CD8-positive, alpha-beta memory T cell (primary cell): ENCODE results near the gene CNPY1. TPM values are rescaled to one million over a fixed set of nuclear protein-coding genes. Genes with fewer than 3 reads are reported as not detected.
A peak's percentile ranks its signal among the peaks of the same experiment; 100 is the strongest.
"Not testable (repeated sequence)": the region's sequence is repeated elsewhere in the genome, so short reads cannot be mapped to it uniquely, and the experiment has no call there.

ENCODE experiments used
- CTCF ChIA-PET: fragments of 350-600 bp; sonication (Branson Sonifier 250); formaldehyde crosslinking; loops from one replicate; lab custom pipeline; 2021; ENCODE audit warnings: antibody characterized with exemption; lab: Charles Lee
- POLR2A ChIA-PET: fragments of 350-600 bp; sonication (Branson Sonifier 250); formaldehyde crosslinking; loops from one replicate; lab custom pipeline; 2021; ENCODE audit warnings: antibody characterized with exemption; lab: Charles Lee
- DNase-seq, 5 donors: peaks; one replicate each; pipeline versions ENCODE4 v3.0.0 to v3.0.0-alpha.2; 2020 to 2022; ENCODE audit warnings: mixed read lengths in 1 of 5
- H3K27ac ChIP-seq: one replicate; pipeline ENCODE4 v1.7.0; 2013; ENCODE audit warnings: low read depth, mild to moderate bottlenecking, low read length, moderate library complexity
- H3K27me3 ChIP-seq: 2 replicates; pipeline ENCODE4 v1.7.0; 2013; ENCODE audit warnings: low read length, mild to moderate bottlenecking; ENCODE audit not compliant: insufficient read depth, poor library complexity, severe bottlenecking
- H3K36me3 ChIP-seq: 2 replicates; pipeline ENCODE4 v1.7.0; 2013; ENCODE audit warnings: mild to moderate bottlenecking, low read length, moderate library complexity; ENCODE audit not compliant: insufficient read depth
- H3K4me1 ChIP-seq: 2 replicates; pipeline ENCODE4 v1.7.0; 2013; ENCODE audit warnings: mild to moderate bottlenecking, low read length, moderate library complexity; ENCODE audit not compliant: insufficient read depth
- H3K4me3 ChIP-seq: 2 replicates; pipeline ENCODE4 v1.7.0; 2013; ENCODE audit warnings: mild to moderate bottlenecking, low read length
- H3K9me3 ChIP-seq: 2 replicates; pipeline ENCODE4 v1.7.0; 2013; ENCODE audit warnings: mild to moderate bottlenecking, low read length
- H3K27ac Mint-ChIP-seq, 8 donors: one replicate each; pipeline ENCODE4 v1.8.0; 2020 to 2021; ENCODE audit warnings: mixed read lengths in 8 of 8, mild to moderate bottlenecking in 6 of 8, inconsistent platforms in 3 of 8, moderate library complexity in 3 of 8
- H3K27me3 Mint-ChIP-seq, 2 donors: one replicate each; pipeline ENCODE4 v1.8.0; 2020 to 2021; ENCODE audit warnings: mixed read lengths in 2 of 2, mild to moderate bottlenecking in 1 of 2, moderate library complexity in 1 of 2
- H3K36me3 Mint-ChIP-seq, 3 donors: one replicate each; pipeline ENCODE4 v1.8.0; 2020 to 2021; ENCODE audit warnings: mixed read lengths in 3 of 3, inconsistent platforms in 1 of 3, mild to moderate bottlenecking in 1 of 3
- H3K4me1 Mint-ChIP-seq, 3 donors: one replicate each; pipeline ENCODE4 v1.8.0; 2020 to 2021; ENCODE audit warnings: mixed read lengths in 3 of 3, inconsistent platforms in 1 of 3, mild to moderate bottlenecking in 1 of 3
- H3K4me3 Mint-ChIP-seq, 7 donors: one replicate each; pipeline ENCODE4 v1.8.0; 2020 to 2021; ENCODE audit warnings: mixed read lengths in 7 of 7, mild to moderate bottlenecking in 6 of 7, moderate library complexity in 4 of 7, inconsistent platforms in 2 of 7
- H3K9me3 Mint-ChIP-seq, 5 donors: one replicate each; pipeline ENCODE4 v1.8.0; 2020 to 2022; ENCODE audit warnings: mixed read lengths in 5 of 5, mild to moderate bottlenecking in 3 of 5, moderate library complexity in 2 of 5, inconsistent platforms in 1 of 5
- polyA plus RNA-seq: library from polyadenylated mRNA; unstranded; fragments of 300-500 nt; fragmentation: Illumina TruSeq; gene quantifications from one replicate; pipeline ENCODE4 v1.2.3, GENCODE V29; 2021
- total RNA-seq, 2 experiments: library from RNA; stranded (reverse); gene quantifications; one replicate each; pipeline ENCODE4 v1.2.3, GENCODE V29; 2021

Gene CNPY1
- total and polyA plus RNA-seq, 3 experiments from 2014 or later, result not detected

GRCh38 chr7:155521743-155522398, 24.5 kb downstream of the CNPY1 start:
- H3K4me1 ChIP-seq, result no peaks in the 10 kb centered on the region
- no peaks in the 10 kb centered on the region for H3K9me3 ChIP-seq
- no peak for DNase-seq
- no peak overlapping the region for H3K27ac Mint-ChIP-seq
- CTCF ChIA-PET, result no interaction called here
- peaks cover 22 to 50% of the 10 kb centered on the region in 2 donors for H3K27me3 Mint-ChIP-seq
- H3K27me3 ChIP-seq, result no peaks in the 10 kb centered on the region
- POLR2A ChIA-PET, result no interaction called here
- H3K27ac ChIP-seq, result no peak overlapping the region
- no peak overlapping the region for H3K4me3 Mint-ChIP-seq
- no peaks in the 10 kb centered on the region for H3K36me3 Mint-ChIP-seq
- no peaks in the 10 kb centered on the region for H3K9me3 Mint-ChIP-seq
- no peak overlapping the region for H3K4me3 ChIP-seq
- no peaks in the 10 kb centered on the region for H3K4me1 Mint-ChIP-seq
- no peaks in the 10 kb centered on the region for H3K36me3 ChIP-seq

GRCh38 chr7:155521007-155521742, 25.2 kb downstream of the CNPY1 start:
- CTCF ChIA-PET, result no interaction called here
- DNase-seq, result no peak
- H3K4me1 ChIP-seq, result no peaks in the 10 kb centered on the region
- peak overlapping the region in 1 of 7 donors; percentile 25 for H3K4me3 Mint-ChIP-seq
- no peaks in the 10 kb centered on the region for H3K4me1 Mint-ChIP-seq
- POLR2A ChIA-PET, result no interaction called here
- no peaks in the 10 kb centered on the region for H3K9me3 Mint-ChIP-seq
- no peaks in the 10 kb centered on the region for H3K36me3 Mint-ChIP-seq
- H3K27me3 ChIP-seq, result no peaks in the 10 kb centered on the region
- H3K9me3 ChIP-seq, result no peaks in the 10 kb centered on the region
- H3K27ac ChIP-seq, result no peak overlapping the region
- H3K27me3 Mint-ChIP-seq, result peaks cover 21 to 50% of the 10 kb centered on the region in 2 donors
- H3K27ac Mint-ChIP-seq, result no peak overlapping the region
- no peaks in the 10 kb centered on the region for H3K36me3 ChIP-seq
- H3K4me3 ChIP-seq, result no peak overlapping the region

GRCh38 chr7:155520114-155520513, 26.2 kb downstream of the CNPY1 start:
- no peaks in the 10 kb centered on the region for H3K4me1 ChIP-seq
- peaks cover 20 to 61% of the 10 kb centered on the region in 2 donors for H3K27me3 Mint-ChIP-seq
- POLR2A ChIA-PET, result no interaction called here

GRCh38 chr7:155519358-155519757, 27.0 kb downstream of the CNPY1 start:
- DNase-seq, H3K36me3 Mint-ChIP-seq, H3K4me3 Mint-ChIP-seq, H3K4me1 Mint-ChIP-seq, H3K36me3 ChIP-seq, H3K27ac Mint-ChIP-seq, H3K4me1 ChIP-seq, H3K27me3 ChIP-seq, CTCF ChIA-PET, POLR2A ChIA-PET, H3K9me3 Mint-ChIP-seq, H3K27ac ChIP-seq, H3K4me3 ChIP-seq, H3K9me3 ChIP-seq: not testable (repeated sequence)
- H3K27me3 Mint-ChIP-seq, result peaks cover 22 to 65% of the 10 kb centered on the region in 2 donors

More at GRCh38 chr7:155520114-155520513, 26.2 kb downstream of the CNPY1 start:
- no peak overlapping the region for H3K27ac Mint-ChIP-seq
- no peaks in the 10 kb centered on the region for H3K4me1 Mint-ChIP-seq
- Histone ChIP-seq H3K27me3 (peaks cover 3% of the 10 kb centered on the region), H3K9me3 (no peaks in the 10 kb centered on the region), H3K4me3 (no peak overlapping the region), H3K36me3 (no peaks in the 10 kb centered on the region), H3K27ac (no peak overlapping the region)
- no peaks in the 10 kb centered on the region for H3K36me3 Mint-ChIP-seq
- DNase-seq, result no peak
- CTCF ChIA-PET, result no interaction called here
- H3K9me3 Mint-ChIP-seq, result no peaks in the 10 kb centered on the region
- no peak overlapping the region for H3K4me3 Mint-ChIP-seq

GRCh38 chr7:155518633-155519032, 27.7 kb downstream of the CNPY1 start:
- no peak for DNase-seq
- Mint-ChIP-seq H3K27ac (no peak overlapping the region), H3K9me3 (no peaks in the 10 kb centered on the region), H3K4me1 (no peaks in the 10 kb centered on the region), H3K4me3 (no peak overlapping the region), H3K27me3 (peaks cover 24 to 68% of the 10 kb centered on the region in 2 donors), H3K36me3 (no peaks in the 10 kb centered on the region)
- CTCF ChIA-PET, result no interaction called here
- peaks cover 3% of the 10 kb centered on the region for H3K27me3 ChIP-seq
- no peaks in the 10 kb centered on the region for H3K4me1 ChIP-seq
- H3K9me3 ChIP-seq, result no peaks in the 10 kb centered on the region
- no peaks in the 10 kb centered on the region for H3K36me3 ChIP-seq
- no peak overlapping the region for H3K27ac ChIP-seq
- POLR2A ChIA-PET, result no interaction called here
- no peak overlapping the region for H3K4me3 ChIP-seq

GRCh38 chr7:155517969-155518368, 28.4 kb downstream of the CNPY1 start:
- Mint-ChIP-seq H3K36me3 (no peaks in the 10 kb centered on the region), H3K27me3 (peaks cover 27 to 72% of the 10 kb centered on the region in 2 donors)
- CTCF ChIA-PET, result no interaction called here

GRCh38 chr7:155517452-155517851, 28.9 kb downstream of the CNPY1 start:
- ChIA-PET CTCF (no interaction called here), POLR2A (no interaction called here)
- H3K4me3 Mint-ChIP-seq, result no peak overlapping the region
- no peaks in the 10 kb centered on the region for H3K9me3 Mint-ChIP-seq
- DNase-seq, result no peak
- peaks cover 28 to 70% of the 10 kb centered on the region in 2 donors for H3K27me3 Mint-ChIP-seq
- no peaks in the 10 kb centered on the region for H3K9me3 ChIP-seq
- no peaks in the 10 kb centered on the region for H3K4me1 Mint-ChIP-seq
- H3K36me3 ChIP-seq, result no peaks in the 10 kb centered on the region
- H3K27ac ChIP-seq, result no peak overlapping the region
- no peaks in the 10 kb centered on the region for H3K36me3 Mint-ChIP-seq
- H3K27ac Mint-ChIP-seq, result no peak overlapping the region
- no peak overlapping the region for H3K4me3 ChIP-seq
- H3K27me3 ChIP-seq, result peaks cover 6% of the 10 kb centered on the region
- H3K4me1 ChIP-seq, result no peaks in the 10 kb centered on the region

More at GRCh38 chr7:155517969-155518368, 28.4 kb downstream of the CNPY1 start:
- peaks cover 3% of the 10 kb centered on the region for H3K27me3 ChIP-seq
- no peak overlapping the region for H3K27ac ChIP-seq
- no peak for DNase-seq
- no peaks in the 10 kb centered on the region for H3K4me1 ChIP-seq
- Mint-ChIP-seq H3K27ac (no peak overlapping the region), H3K9me3 (no peaks in the 10 kb centered on the region), H3K4me1 (no peaks in the 10 kb centered on the region), H3K4me3 (no peak overlapping the region)
- no peaks in the 10 kb centered on the region for H3K9me3 ChIP-seq
- POLR2A ChIA-PET, result no interaction called here
- no peaks in the 10 kb centered on the region for H3K36me3 ChIP-seq
- no peak overlapping the region for H3K4me3 ChIP-seq

GRCh38 chr7:155516466-155516865, 29.9 kb downstream of the CNPY1 start:
- Mint-ChIP-seq H3K4me3 (no peak overlapping the region), H3K9me3 (peaks cover 0 to 1% (median 0%) of the 10 kb centered on the region in 5 donors), H3K4me1 (no peaks in the 10 kb centered on the region), H3K36me3 (no peaks in the 10 kb centered on the region), H3K27ac (no peak overlapping the region), H3K27me3 (peaks cover 37 to 80% of the 10 kb centered on the region in 2 donors)
- no peaks in the 10 kb centered on the region for H3K36me3 ChIP-seq
- no peaks in the 10 kb centered on the region for H3K4me1 ChIP-seq
- H3K9me3 ChIP-seq, result no peaks in the 10 kb centered on the region
- no peak for DNase-seq
- ChIA-PET POLR2A (no interaction called here), CTCF (no interaction called here)
- no peak overlapping the region for H3K4me3 ChIP-seq
- H3K27ac ChIP-seq, result no peak overlapping the region
- H3K27me3 ChIP-seq, result peaks cover 14% of the 10 kb centered on the region
